GM18858 (cell line): ENCODE results near the gene KLHL9.
A peak's percentile ranks its signal among the peaks of the same experiment; 100 is the strongest.
"Not testable (repeated sequence)": the region's sequence is repeated elsewhere in the genome, so short reads cannot be mapped to it uniquely, and the experiment has no call there.

Source experiments
- ATAC-seq: cut with Tn5 transposase; IDR thresholded peaks from one replicate; pipeline ENCODE4 v1.9.1; 2021; ENCODE audit not compliant: unreplicated experiment

The KLHL9 gene, protein sequence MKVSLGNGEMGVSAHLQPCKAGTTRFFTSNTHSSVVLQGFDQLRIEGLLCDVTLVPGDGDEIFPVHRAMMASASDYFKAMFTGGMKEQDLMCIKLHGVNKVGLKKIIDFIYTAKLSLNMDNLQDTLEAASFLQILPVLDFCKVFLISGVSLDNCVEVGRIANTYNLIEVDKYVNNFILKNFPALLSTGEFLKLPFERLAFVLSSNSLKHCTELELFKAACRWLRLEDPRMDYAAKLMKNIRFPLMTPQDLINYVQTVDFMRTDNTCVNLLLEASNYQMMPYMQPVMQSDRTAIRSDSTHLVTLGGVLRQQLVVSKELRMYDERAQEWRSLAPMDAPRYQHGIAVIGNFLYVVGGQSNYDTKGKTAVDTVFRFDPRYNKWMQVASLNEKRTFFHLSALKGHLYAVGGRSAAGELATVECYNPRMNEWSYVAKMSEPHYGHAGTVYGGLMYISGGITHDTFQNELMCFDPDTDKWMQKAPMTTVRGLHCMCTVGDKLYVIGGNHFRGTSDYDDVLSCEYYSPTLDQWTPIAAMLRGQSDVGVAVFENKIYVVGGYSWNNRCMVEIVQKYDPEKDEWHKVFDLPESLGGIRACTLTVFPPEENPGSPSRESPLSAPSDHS

DNA sequence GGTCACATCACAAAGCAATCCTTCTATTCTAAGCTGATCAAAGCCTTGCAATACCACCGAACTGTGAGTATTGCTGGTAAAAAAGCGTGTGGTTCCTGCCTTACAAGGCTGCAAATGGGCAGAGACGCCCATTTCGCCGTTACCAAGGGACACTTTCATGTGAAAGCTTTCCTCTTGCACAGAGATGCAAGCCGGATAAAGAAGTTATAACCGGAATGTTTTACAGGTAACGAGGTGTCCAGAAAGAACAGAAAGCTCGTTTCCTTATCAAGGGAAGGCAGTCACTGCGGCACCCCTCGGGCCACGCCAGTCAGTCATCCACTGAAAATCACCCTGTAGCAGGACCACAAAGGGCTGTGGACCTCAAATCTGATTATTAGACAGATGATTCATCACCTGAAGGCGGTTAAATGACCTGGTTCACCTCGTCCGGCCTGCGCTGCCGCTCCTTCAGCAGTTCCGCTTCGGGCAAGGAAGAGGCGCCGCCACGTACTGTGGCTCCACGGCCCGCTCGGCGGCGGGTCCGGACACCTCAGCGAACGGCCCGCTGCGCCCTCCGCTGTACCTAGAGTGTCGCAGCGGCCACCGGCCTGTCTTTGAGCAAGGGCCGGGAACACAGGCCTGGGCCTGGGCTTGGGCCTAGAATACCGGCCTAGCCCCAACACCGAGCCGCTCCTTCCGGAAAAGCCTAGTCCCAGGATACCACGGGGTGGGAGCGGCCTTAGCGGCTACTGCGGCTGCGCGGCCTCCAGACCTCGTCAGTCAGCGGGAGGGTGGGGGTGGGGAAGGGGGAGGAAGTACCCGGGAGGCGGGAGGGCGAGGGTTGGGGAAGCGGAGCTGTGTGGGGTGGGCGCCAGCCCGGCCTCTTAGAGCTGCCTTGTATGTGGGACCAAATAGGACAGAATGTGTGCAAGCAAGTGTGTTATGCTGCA is at the start of gene KLHL9:
KLHL9 (minus strand) TSS at position 704 of the 932 bp plus-strand sequence; CDS start at position 159, 545 bp downstream.
- ATAC-seq = peak; percentile 80

DNA sequence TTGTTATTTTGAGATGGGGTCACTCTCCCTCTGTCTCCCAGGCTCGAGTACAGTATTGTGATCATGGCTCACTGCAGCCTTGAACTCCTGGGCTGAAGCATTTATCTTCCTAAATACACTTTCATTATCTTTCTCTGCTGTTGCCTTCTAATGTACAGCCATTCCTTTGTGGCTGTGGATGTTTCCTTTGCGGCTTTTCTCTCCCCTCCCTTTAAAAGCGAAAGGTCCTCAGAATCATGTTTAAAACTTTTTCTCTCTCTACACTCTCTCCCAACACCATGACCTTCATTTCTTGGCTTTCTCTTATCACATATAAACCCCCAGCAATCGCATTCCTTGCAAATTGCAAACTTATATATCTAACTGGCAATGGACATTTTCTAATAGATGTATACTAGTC is 48.4 kb upstream of the KLHL9 start:
- ATAC-seq = no peak

DNA sequence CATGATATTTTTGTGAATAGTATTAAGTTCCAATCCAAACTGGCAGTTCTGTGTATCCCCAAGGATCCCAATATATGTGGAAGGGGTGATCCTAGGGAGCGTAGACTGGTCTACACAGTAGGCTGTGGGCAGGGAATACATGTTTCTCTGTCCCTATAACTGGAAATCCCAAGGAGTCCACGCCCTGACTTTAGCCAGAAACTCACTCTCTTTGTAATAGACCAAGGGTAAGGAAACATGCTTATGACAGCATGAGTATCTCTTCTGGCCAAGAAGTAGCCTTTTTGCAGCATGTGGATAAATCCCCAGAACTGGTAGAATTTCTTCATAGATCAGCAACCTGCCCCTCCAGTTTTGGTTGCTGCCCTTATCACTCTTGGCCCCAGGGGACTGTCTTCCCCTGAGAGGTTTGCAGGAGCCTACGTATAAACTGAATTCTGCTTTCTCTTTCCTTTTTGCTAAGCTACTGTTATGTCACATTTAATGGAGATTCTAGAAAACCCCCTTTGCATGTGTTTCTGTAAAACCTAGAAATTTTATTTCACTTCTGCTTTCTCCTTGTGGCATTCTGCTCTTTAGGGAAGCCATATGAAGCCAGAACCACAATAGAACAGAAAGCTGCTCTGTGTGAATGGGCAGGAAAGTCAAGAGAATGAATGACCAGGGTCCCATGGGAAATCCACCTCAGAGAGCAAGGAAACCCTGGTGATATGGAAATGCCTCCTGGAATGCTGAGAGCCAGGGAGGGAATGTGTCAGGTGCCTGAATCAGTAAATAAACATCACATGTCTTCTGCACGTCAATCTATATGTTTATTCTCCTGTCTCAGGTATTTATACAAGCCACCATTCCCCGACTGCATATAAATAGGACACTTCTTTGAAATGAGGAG is 46.5 kb upstream of the KLHL9 start:
- ATAC-seq = peak; percentile 98

DNA sequence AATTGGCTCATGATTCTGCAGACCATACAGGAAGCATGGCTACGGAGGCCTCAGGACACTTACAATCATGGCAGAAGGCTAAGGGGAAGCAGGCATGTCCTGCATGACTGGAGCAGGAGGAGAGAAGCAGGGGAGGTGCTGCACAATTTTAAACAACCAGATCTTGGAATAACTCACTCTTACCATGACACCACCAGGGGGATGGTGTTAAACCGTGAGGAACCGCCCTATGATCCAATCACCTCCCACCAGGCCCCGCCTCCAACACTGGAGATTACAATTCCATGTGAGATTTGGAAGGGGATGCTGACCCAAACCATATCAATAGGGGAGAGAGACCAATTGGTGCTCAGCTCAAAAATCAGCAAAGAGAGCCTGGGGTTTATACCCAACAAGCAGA is 36.3 kb upstream of the KLHL9 start:
- not testable (repeated sequence) for ATAC-seq

DNA sequence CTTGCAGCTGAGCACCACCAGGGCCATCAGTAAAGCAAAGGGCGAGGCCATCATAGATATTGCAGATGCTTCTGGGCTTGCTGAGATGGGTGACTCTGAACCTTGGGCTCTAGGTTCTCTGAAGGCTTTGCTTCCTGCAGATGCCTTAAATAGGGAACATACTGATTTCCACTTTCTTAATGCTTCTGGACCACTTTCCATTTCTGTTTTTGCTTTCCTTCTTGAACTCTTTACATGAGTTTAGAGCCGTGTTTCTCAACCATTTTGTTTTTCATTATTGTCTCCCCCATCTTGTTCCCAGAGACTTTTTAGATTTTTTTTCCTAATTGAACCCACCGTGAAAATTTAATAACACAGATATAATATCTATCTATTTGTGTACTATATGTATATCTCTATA is 32.8 kb upstream of the KLHL9 start, which contains the start of gene IFNA13:
IFNA13 (minus strand) TSS at position 101 of the 400 bp plus-strand sequence; CDS start at position 54, 47 bp downstream.
- no peak for ATAC-seq

DNA sequence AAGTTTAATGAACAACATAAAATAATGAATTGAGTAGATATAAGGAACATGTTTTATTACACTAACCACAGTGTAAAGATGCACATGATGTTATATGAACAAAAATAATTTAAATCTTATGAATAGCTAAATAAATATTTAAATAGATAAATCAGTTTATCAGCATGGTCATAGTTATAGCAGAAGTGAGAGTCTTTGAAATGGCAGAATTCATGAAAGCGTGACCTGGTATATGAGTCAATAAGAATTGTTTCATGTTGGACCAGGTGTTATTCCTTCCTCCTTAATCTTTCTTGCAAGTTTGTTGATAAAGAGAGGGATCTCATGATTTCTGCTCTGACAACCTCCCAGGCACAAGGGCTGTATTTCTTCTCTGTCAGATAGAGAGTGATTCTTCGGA is 32.0 kb upstream of the KLHL9 start:
- ATAC-seq = peak; percentile 97

DNA sequence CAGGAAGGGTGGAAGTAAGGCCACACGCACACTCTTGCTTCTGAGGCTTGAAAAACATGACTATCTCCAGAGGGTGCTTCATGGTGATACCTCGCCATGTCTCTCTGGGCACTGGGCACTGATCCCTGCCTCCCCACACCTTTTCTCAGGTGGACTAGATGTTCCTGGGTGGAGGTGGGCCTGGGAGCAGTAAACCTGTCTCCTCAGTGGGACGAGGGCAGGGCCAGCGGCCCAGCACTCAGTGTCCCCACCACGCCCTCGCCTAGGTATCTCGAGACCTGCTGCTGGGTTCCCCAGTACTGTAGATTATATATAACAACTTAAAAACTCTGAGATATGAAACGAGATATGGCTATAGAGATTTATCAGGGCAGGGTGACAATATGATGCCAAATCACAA is 27.1 kb upstream of the KLHL9 start:
- no peak for ATAC-seq

DNA sequence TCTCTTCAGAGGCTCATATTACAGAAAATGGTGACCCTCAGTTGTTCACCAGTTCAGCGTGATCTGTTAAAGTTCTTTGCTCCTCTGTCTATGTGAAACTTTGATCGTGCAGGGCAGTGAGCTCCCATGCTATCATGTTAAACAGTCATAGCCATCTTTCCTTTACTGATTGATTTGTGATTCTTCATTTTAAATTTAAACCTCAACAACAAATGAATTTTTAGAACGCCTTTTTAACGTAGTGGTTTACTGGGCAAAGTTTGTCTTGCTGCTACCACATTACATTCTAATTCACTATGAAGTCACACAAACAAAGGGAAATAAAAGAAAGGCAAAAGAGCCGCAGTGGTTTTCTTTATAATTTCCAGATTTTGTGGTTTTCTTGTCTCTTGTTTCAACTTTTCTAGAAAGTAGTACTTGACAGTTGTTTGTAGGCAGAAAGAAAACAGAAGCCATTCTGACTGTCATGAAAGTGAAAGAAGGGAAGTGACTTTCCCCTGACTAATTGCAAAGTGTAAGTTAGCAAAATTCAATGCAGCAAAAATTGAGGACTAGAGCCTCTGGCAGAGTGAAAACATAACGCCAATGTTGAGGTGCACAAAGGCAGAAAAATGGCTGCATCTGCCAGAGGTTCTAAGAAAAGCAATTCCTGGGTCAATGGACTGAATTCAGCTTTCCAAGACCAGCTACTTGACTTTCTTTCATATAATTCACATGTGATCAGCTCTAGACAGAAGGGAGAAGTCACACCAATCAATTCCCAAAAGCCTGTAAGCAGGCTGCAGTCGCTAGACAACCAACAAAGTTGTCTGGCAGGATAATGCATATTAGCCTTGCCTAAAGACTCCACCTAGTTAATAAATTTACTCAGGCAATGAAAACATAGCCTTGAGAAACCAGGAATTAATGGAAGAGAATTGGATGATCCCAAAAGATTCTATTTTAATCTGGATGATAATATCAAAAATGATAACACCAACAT is 22.6 kb upstream of the KLHL9 start:
- peak; percentile 92 for ATAC-seq

DNA sequence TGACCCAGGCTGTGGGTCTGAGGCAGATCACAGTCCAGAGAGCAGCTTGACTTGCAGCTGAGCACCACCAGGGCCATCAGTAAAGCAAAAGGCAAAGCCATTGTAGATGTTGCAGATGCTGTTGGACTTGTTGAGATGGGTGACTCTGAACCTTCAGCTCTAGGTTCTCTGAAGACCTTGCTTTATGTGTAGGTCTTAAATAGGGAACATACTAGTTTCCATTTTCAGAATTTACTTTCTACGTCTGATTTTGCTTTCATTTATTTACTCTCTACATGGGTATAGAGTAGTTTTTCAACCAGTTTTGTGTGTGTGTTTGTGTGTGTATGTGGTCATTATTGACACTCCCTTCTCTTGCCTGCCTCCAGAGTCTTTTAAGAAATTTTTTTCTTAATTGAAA is 15.6 kb upstream of the KLHL9 start, which contains the start of gene IFNA6:
IFNA6 (minus strand) TSS at position 101 of the 400 bp plus-strand sequence; CDS start at position 101, 0 bp downstream.
- ATAC-seq = no peak

DNA sequence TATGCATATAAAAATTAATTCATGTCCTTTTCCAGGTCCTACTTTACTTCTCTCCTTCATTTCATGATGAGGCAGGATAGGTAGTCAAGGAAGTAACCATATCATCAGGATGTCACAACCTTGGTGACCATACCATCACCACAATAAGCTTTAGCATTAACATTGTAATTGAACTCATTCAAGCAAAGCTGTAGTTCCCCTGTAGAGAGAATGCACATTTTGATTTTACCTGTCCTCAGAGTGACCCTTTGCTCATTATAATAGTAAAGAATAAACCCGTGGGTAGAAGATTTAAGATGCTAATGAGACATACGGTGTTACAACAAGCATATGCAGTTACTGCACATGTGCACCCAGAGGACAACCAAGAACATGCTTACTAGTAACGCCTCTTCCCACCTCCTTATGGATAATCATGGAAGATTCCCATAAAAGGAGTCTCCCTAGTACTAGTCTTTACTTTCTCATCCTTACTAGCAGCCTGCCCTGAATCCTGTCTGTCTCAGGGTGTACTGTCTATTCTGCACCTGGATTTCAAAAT is 13.3 kb upstream of the KLHL9 start:
- ATAC-seq = no peak

DNA sequence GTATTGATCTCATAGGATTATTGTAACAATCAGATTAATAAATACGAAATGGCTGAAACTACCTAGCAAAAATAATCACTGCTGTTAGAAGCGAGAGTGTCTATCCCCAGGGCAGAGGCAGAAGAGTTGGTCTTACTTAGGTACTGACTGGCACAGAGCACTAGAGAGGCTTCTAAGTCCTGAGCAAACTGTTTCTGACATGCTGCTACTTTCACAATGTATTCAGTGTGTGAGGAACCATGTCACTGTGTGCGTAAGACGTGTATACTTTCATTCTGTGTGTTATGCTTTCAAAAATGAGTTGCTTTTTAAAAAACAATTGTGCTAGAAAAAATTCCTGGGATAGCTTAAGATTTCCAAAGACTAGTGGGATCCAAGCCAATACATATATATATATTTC is 5.5 kb upstream of the KLHL9 start:
- no peak for ATAC-seq

DNA sequence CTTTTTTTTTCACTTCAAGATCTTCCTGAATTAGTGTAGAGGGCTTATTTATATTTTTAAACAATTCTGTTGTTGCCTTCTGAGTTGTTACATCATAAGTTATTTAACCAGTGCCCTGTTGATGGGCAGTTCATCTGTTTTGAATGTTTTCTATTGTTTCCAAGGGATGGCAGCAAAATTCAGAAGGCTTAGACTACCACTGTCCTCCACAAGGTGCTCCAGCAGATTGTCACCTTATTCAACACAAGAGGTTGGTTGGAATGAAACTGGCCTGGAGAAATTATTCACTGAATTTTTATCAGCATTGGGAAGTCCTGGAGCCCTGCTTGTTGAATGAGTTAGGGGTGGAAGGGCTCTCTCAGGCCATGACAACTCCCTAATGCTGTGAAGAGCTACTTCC is 1.3 kb upstream of the KLHL9 start:
- ATAC-seq = no peak

DNA sequence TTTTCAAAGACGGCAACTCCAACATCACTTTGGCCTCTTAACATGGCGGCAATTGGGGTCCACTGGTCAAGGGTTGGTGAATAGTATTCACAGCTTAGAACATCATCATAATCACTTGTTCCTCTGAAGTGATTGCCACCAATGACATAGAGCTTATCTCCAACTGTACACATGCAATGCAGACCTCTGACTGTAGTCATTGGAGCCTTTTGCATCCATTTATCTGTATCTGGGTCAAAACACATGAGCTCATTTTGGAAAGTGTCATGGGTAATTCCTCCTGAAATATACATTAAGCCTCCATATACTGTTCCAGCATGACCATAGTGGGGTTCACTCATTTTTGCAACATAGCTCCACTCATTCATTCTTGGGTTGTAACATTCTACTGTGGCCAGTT is 2.0 kb downstream of the KLHL9 start:
- ATAC-seq = no peak

DNA sequence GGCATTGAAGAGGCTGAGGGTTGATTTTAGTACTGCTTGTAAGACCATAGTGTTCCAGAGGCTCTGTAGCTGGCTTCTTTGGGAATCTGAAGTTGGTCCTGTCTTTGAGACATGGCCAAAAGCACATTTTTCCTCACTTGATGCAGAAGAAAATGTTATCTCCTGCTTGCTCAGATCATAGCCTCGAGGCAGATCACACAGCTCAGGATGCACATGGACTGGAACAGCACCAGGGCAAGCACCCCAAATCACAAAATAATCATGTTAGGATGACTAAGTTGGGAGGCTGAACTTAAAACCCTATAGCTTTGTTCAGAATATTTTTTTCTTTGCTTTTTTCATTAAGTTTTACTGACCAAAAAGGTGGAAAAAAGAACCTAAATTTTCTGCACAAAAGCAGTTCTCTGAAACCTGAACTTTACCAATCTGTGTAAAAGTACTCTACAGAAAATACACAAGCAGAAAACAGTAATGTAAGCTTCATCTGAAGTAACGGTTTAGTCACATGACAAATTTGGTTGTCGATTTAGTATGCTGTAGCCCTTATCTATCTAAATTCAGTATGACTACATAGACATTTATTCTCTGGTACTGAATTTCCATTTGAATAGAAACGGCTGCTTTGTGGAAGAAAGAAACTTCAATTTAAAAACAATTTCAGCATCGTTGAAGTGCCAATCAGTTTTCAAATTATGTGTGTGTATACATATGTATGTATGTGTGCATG is 3.4 kb downstream of the KLHL9 start:
- ATAC-seq = no peak

DNA sequence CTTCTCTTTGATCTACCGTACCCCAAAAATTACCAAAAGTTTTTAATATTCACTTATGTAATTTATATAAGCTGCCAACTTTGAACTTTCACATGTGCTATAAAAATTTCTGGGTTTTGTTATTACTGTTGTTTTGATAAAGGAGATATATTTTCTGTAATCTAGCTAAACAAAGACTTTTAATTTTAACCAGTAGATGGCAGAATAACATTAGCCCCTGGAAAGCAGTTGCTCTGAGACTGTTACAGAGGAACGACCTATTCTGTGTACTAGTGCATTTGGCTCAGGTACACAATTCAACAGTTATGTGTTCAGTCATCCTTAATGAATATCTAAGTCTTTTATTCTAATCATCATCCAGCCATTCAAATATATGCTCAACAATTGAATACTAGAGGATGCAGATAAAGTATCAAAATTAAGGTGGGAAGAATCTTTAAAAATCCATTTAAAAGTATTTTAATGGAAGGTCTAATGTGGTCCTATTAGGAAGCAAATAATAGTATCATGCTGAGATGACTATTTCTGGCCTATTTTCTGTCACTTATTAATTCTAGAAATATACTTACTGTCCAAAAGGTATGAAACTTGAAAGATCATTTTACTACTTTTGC is 8.6 kb downstream of the KLHL9 start:
- peak; percentile 79 for ATAC-seq

DNA sequence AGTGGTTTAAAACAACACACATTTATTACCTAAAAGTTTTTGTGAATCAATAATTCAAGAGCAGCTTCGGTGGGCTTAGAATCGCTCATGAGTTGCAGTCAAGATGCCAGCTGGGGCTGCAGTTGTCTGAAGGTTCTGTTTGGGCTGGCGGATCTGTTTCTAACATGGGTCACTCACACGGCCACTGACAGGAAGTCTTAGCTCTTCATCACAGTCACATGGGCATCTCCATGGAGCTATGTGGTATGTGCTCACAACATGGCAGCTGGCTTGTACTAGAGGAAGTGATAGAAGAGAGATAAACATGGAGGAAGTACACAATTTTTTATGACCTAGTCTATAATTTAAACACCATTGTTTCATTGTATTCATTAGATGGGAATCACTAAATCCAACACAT is 11.2 kb downstream of the KLHL9 start:
- no peak for ATAC-seq

DNA sequence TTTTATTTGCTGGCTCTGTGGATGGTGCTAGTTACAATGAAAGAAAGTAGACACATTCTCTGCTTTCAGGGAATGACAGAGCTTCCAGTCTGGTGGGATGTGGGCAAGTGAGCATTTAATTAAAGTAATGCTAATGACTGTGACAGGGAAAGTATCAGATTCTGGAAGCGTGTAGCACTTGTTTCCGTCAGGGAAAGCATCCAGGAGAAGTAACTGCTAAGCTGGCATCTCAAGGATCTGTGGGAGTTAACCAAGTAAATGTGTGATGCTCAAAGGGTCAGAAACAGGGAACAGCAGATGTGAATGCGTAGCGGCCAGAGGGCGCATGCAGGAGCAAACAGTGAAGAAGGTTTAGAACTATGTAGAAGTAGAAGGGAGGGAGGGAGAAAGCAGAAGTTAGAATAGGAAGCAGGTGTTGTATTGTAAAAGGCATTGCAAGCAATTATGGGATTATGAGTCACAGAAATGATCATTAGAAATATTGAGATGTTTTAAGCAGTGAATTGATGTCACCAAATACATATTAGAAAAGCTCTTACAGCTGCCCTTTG is 12.2 kb downstream of the KLHL9 start:
- no peak for ATAC-seq
